Kidney tubule cell (primary cell): ENCODE measurements around the gene TMEM54.

Source experiments
- DNase-seq: peaks from one replicate; pipeline ENCODE4 v3.0.0-alpha.2; 2018; ENCODE audit warnings: low spot score

The TMEM54 gene, protein sequence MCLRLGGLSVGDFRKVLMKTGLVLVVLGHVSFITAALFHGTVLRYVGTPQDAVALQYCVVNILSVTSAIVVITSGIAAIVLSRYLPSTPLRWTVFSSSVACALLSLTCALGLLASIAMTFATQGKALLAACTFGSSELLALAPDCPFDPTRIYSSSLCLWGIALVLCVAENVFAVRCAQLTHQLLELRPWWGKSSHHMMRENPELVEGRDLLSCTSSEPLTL

GRCh38 chr1:32900956-32901822, at the start of gene TMEM54:
TMEM54 (minus strand) TSS chr1:32901389; CDS start chr1:32901238, 151 bp downstream.
- DNase-seq, result peak; percentile 54

GRCh38 chr1:32949519-32949918, 48.3 kb upstream of the TMEM54 start:
- peak; percentile 19 for DNase-seq

GRCh38 chr1:32948905-32949304, 47.7 kb upstream of the TMEM54 start:
- DNase-seq, result peak; percentile 89

GRCh38 chr1:32948390-32948722, 47.2 kb upstream of the TMEM54 start:
- DNase-seq, result no peak

DNA sequence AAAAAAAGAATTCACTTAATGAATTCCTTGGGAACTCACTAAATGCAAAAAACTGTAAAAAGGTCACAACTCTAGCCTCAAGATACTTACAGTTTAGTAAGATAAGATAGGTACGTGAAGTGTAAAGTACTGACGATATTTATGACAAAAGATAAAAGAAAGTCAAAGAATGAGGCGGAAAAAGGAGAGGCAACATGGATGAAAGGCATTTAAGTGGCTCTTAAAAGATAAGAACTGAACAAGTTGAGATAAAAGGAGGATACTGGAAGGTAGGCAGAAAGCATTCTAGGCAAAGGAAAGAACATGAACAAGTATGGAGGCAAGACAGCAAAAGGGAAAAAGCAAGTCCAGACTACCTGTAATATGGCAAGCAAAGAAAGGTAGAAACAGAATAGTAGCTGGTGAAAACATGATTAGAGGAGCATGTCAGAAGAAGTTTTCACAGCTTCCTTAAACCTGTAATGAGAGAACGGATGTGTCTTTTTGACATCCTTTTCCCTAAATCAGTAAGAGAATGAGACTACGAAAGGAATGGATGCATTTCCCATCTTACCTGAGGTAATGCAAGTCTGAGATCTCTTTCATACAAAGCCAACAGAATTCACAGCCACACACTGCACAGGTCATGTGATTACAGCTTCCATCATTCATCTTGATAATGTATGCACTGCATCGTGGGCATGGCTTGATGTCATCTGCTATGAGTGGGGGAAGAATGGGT, 46.6 kb upstream of the TMEM54 start:
- no peak for DNase-seq

GRCh38 chr1:32946413-32946812, 45.2 kb upstream of the TMEM54 start:
- no peak for DNase-seq

DNA sequence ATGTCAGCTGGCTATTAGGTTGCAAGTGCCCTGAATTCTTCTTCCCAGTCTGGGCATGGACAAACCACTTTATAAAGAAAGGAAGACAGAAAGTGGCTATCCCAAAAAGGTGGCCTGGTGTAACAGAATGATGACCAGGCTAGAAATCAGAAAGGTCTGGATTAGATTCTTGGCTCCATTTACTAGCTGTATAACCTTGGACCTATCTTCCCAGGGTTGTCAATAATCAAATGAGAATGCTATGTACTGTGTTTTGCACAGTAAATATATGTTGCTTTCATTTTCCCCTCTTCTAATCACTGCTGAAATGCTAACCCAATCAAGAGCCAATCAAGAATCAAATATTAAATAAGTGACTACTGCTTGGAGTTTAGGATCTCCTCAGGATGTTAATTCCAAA, 43.0 kb upstream of the TMEM54 start:
- DNase-seq, result no peak

DNA sequence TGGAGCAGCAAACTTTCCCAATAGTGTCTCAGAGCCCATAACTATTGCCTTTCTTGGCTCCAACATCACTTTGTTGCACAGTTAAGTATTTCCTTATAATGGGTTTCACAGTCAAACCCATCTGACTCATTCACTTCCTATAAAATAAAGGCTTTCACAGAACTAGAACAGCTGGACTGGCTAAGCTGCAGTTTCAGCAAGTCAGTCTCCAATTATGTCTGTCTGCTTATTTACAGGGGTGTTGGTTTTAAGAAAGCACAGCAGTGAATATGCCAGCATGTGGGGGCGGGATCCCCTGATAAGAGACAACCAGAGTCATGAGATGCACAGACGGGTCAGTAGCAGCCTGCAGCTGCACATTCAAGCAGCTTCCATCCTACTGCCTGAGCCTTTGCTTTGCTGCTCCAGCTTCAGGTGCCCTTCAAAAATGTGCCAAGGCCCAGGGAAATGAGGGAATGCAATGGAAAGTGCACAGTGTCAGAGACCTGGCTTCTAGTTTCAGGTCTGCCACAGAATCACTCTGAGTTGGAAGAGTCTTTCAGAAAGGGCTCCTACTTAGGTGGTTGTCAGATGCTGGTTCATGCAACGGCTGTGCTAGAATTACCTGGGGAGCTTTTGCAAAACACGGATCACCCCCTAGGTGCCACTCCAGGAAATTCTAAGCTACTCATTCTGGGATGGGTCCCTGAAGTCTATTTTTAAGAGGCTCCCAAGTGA, 38.6 kb upstream of the TMEM54 start:
- peak; percentile 72 for DNase-seq

DNA sequence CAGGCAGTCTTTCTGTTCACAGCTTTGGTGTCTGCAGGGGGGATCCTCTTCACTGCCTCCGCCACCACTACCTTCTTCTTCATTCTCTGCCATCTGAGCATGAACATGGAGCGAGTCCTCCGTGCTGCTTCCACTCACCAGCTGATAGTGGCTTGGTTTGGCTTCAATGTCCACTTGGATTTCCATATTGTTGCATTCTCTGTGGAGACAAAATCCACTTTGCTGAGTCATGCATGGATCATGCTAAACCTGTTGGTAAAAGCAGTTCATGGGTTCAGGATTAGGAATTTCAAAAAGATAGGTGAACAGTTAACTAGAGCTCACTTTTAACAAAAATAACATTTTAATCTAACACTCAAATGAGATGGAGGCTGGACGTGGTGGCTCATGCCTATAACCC, 35.9 kb upstream of the TMEM54 start:
- DNase-seq, result peak; percentile 51

DNA sequence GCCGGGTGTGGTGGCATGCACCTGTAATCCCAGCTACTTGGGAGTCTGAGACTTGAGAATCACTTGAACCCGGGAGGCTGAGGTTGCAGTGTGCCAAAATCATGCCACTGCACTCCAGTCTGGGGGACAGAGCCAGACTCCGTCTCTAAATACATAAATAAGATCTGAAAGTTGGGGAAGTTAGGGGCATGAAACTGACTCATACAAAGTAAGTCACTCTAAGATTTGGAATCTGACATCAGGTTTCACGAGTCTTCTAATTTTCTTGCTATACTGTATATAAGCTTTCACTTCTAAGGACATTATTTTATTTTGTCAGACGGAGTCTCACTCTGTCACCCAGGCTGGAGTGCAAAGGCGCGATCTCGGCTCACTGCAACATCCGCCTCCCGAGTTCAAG, 33.3 kb upstream of the TMEM54 start:
- no peak for DNase-seq

GRCh38 chr1:32933742-32934322, 32.6 kb upstream of the TMEM54 start:
- DNase-seq, result peak; percentile 69

DNA sequence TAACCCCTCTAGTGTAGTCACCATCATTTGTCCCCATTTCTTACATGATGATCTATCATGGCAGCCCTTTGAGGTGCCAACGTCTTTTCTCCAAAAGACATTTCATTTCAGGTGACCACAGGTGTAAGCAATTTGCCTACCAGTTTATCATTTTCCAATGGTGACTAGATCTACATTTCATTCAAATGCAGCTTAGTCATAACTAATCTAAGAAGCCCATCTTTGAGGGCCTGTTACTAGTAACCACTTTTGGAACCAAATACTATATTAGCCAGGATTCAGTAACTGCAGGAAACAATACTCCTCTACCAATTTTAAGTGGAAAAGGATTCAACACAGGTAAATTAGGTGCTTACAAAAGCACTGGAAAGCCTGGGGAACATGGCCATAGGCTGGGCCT, 30.6 kb upstream of the TMEM54 start:
- DNase-seq, result no peak

DNA sequence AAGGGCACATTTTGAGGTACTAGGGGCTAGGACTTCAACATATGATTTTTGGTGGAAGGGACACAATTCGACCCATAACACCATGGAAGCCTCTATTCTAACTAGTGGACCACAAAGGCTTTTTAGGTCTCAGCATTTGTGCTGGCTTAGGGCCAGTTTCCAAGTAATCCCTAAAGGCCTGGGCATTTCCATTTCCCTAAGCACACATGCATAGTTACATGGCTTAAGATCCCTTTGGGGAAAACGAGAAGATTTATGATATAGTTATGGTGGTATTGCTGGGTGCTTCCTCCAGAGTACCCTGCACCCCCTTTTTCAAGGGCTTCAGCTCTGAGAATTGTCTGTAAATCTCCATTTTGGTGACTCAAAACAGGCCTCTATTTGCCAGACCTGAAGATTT, 28.2 kb upstream of the TMEM54 start:
- DNase-seq, result no peak

DNA sequence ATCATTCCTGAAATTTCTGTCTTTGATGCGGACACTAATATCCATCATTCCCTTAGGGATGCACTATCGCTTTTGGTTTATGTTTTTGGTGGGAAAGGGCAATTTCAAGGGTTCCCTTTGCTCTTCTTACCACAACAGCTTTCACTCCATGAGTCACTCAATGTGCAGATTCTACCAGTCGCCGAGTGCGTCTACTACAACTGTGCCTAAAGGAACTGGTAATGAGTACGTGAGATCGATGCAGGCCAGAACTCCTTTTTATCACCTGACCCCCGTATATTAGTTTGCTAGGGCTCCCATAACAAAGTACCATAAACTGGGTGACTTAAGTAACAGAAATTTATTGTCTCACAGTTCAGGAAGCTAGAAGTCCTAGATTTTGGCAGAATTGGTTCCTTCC, 27.5 kb upstream of the TMEM54 start:
- DNase-seq, result no peak

- DNase-seq, result no peak
Observed at GRCh38 chr1:32928285-32928684, 27.1 kb upstream of the TMEM54 start.

GRCh38 chr1:32927441-32927840, 26.3 kb upstream of the TMEM54 start:
- DNase-seq, result no peak

DNA sequence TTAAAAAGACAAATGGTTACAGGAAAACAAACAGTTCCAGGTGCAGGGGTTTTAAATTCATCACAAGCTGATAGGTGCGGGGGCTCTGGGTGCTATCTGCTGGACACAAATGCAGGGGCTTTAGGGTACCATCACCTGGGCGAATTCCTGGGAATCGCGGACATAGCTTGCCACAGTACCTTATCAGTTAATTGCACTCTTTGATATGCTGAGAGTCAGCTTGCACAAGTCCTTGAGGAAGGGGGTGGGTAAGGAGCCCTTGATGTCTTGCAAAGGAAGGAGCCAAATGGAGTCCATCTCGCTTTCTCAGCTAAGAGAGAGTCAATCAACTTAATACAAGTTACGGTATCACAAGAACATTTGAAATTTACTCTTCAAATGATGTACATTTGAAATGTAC, 25.4 kb upstream of the TMEM54 start:
- no peak for DNase-seq

DNA sequence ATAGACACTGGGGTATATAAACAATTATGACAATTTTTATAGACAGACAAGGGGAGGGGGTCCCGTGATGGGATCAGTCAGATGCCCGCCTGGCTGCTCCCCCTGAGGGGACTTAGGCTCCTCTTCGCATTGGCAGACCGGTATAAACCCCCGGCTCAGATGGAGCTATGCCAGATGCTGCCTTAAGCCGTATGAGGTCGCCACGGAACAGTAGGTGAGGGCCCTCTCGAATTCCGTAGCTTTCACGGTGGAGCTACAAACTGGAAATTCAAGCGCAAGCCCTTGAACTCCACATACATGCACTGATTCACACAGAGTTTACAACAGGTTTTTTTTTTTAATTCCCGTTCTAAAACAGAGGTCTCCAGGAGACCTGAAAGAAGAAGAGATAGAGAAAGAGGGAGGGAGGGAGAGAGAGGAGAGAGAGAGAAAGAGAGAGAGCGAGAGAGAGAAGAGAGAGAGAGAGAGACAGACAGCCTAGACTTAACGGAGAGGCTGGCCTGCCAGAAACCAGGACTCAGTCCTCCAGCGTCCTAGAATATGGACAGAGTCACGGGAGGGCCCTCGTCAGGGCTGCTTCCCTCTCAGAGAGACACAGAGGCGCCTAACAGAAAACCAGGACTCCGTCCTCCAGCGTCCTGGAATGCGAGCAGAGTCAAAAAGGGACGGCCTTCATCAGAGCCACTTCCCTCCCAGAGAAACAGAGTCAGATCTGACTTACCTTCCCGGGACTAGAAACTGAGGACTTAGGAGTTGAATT, 24.4 kb upstream of the TMEM54 start:
- peak; percentile 50 for DNase-seq

DNA sequence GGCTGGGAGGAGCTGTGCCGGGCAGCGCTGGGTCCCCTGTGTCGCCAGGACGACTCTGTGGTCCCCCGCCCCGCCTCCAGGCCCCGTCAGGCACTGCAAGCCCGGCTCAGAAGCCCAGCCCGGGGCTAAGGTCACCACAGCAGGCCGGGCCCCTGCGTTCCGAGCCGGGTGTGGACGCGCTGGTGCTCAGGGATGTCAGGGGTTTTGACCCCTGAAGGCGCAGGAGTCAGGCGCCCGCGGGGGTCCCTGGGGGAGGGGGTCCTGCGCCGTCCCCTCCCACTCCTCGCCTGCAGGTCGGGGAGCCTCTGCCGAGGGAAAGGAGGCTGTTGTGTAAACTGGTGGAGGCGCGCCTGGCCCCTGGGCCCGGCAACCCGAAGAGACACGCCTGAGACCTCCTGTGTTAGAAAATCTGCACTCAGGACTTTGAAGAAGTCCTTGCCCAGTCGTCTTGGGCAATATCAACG, 23.7 kb upstream of the TMEM54 start:
- DNase-seq, result no peak

DNA sequence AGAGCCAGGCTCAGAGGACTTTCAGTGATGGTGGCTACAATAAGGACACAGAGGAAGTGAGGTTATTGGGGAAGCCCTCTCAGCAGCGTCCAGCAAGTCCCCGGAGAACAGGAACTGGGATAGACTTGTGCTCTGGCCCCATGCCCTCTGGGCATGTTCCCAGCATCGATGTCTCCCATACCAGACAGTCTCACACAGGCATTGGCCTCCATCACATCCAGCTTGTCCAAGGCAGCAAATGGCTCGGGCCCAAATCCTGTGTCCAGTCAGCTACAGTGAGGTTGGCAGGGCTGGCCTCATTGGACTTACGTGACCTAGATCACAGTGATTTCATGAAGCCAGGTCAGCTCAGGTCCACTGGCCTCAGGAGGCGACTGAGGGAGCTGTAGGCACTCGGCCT, 19.6 kb upstream of the TMEM54 start:
- DNase-seq, result no peak
